Activated CD4-positive, CD25-positive, alpha-beta regulatory T cell treated with anti-CD3 and anti-CD28 coated beads, Interleukin-2, amount 50 U/mL, for 24 hours (primary cell): ENCODE results near the gene ADAMTS13.

Experiments used
- ATAC-seq, 2 donors: fragments of 150-1000 bp; cut with Tn5 transposase; one replicate each; pipeline ENCODE4 v1.10.0; 2021; ENCODE audit warnings: mild to moderate bottlenecking in 1 of 2, moderate library complexity in 1 of 2

Gene ADAMTS13

DNA sequence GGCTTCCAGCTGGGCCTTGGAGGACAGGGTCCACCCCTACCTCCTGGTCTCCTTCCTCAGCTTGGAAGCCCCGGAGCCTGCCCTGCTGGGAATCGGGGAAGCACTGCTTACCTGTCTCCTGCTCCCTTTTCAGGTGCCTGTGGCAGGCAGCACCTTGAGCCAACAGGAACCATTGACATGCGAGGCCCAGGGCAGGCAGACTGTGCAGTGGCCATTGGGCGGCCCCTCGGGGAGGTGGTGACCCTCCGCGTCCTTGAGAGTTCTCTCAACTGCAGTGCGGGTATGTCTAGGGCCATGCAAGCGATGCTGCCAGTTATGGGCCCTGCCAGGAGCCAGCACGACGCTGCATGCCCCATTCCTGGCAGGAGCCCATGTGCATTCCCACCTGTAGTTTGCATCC is 33.8 kb downstream of the ADAMTS13 start:
- ATAC-seq: no peak

DNA sequence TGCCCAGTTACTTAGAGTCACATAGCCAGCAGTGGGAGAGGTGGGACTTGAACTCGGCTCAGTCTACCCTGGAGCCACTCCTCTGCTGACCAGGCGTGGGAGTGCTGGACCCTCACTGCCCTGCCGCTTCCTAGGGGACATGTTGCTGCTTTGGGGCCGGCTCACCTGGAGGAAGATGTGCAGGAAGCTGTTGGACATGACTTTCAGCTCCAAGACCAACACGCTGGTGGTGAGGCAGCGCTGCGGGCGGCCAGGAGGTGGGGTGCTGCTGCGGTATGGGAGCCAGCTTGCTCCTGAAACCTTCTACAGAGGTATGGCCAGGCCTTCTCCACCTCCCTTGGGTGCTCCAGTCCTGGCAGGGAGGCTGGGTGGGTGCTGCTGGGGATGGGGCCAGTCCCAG is 34.2 kb downstream of the ADAMTS13 start:
- ATAC-seq: no peak

DNA sequence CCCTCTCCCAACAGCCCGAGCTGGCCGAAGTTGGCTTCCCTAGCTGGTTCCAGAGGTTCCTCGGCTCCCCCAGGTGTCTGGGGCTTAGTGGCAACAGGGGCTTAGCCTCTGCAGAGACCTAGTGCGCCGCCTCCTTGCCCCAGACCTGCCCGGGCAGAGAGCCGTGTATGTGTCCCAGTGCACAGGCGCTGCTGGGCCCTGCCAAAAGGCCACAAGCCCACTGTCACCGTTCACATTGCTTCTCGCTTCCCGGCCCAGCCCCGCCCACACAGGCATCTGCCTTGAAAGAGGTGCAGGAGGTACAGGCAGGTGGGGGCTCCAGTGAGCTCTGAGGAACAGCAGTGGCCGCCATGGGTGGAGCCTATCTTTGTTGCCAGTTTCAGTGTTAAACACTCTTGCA is 35.1 kb downstream of the ADAMTS13 start:
- ATAC-seq: no peak

DNA sequence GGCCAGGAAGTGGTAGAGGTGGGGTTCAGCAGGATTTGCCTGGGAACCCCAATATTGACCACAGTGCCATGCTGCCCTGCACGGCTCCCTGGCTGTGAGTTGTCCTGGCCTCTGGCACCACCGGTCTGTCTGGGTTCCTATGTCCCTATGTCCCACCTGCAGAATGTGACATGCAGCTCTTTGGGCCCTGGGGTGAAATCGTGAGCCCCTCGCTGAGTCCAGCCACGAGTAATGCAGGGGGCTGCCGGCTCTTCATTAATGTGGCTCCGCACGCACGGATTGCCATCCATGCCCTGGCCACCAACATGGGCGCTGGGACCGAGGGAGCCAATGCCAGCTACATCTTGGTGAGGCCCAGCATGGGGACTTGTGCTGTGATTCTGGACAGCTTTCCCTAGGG is 35.6 kb downstream of the ADAMTS13 start:
- no peak for ATAC-seq

DNA sequence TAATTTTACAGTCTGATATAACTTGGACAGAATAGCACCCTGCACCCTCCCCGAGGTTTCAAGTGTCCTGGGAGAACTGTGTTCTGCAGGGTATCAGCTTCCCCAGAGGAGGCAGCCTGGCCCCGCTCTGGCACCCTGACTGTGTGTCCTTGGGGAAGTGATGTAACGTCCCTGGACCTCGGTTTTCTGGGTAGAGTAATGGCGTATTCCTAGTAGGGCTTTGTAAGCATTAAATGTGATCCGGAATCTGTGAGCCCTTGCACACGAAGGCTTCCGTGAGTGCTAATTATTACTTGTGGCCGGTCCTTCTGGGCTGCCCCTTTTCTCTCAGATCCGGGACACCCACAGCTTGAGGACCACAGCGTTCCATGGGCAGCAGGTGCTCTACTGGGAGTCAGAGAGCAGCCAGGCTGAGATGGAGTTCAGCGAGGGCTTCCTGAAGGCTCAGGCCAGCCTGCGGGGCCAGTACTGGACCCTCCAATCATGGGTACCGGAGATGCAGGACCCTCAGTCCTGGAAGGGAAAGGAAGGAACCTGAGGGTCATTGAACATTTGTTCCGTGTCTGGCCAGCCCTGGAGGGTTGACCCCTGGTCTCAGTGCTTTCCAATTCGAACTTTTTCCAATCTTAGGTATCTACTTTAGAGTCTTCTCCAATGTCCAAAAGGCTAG is 36.6 kb downstream of the ADAMTS13 start:
- no peak for ATAC-seq

DNA sequence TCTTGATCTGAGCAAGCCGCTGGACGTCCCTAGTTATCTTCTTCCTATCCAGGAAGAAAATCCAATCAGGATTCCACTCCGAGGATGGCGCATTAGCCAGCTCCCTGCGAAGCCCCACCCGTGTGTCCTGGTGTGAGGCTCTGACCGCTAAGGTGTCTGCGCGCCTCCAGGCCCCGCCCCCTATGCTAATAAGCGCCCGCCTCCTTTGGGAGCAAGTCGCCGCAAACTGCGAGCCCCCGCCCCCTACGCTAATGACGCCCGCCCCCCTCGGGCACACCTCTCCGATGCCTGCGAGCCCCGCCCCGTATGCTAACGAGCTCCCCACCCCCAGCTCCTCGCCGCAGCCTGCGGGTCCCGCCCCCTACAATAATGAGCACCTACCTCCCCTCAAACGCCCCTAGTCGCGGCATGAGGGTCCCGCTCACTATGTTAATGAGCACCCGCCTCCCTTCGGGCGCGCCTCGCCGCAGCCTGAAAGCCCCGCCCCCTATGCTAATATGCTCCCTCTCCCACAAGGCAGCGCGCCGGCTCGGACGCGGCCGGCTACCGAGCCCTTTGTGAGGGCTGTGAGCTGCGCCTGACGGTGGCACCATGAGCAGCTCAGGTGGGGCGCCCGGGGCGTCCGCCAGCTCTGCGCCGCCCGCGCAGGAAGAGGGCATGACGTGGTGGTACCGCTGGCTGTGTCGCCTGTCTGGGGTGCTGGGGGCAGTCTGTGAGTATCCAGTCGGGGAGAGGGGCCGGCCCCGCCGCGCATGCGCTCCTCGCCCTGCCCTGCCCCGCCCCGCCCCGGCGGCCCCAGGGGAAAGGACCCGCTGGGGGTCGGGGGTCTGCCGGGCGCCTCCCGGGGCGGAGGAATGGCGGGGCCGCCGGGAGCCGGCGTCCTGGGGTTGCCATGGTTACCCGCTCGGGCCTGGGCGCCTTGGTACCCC is 37.6 kb downstream of the ADAMTS13 start, which contains the start of gene CACFD1:
Gene CACFD1 (plus strand): TSS at position 503 of the 929 bp plus-strand sequence. CDS start 89 bp downstream, at position 592.
- peak; percentile 87 to 88 for ATAC-seq

DNA sequence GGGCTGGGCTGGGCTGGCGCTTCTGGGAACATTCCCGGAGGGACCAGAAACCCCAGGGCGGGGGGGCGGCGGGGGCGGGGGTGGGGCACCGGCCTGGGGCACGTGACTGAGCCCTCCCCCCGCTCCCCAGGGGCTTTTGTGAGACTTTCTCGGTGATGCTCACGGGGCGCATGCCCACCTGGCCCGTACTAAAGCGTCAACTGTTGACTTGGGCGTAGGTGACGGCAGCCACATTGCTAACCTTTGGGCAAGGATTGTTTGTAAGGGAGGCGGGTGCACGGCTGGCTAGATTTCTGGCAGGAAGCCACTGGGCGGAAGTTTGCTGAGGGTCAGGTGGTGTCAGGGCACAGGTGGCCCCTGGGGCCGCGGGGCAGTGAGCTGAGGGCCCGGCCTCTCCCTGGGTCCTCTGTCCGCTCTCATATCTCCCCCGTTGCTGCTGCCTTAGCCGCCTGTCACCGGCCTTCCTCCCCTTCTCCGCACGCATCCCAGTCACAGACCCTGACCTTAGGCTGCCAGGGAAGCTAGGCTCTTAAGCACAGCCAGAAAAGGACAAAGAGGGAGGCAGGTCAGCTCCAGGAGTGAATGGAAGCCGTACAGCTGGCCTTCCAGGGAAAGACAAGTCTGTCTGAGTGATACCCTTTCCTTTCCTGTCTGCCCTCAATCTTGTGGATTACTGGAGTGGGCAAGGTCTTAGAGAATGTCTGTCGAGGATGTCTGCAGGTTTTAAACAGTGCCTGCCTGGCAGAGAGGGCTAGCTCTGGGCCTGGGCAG is 38.4 kb downstream of the ADAMTS13 start:
- no peak for ATAC-seq

DNA sequence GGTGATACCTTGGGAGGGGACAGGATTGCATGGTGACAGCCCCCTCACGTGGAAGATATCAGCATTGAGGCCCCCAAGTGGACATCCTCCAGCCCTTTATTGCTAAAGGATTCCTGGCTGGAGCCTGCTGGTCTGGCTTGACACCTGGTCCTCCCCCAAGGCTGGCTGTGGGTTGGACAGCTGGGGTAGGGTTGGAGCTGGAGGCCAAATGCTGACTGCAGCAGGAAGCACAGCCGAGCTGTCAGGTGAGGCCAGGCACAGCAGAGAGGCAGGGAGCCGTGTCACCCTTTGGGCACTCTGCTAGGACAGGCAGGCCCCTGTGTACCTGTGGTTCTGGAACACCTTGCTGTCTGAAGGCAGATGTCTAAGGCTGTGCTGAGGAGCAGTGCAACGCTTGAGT is 39.8 kb downstream of the ADAMTS13 start:
- no peak for ATAC-seq

DNA sequence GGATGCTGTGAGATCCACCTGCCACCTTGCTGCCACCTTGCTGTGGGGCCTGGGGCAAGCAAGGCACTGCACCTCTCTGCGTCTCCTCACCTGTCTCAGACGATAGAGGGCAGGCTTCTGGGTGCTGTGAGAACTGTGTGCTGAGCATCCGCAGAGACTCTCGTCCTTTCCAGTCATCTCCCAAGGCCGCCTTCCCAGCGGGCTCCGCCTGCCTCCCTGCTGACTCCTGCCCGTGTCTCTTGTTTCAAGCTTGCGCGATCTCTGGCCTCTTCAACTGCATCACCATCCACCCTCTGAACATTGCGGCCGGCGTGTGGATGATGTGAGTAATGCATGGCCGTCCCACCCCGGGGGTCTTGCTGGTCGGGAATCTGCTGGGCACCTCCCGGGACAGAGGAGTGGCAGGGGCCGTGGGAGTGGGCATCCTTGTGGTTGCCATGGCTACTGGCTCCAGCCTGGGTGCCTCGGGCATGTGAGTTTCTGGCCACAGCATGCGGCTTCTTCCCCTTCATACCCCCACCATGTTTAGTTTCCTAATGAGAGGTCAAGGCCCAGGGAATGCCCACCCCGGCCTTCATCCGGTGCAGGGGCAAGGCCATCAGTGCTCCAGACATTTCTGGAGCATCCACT is 41.2 kb downstream of the ADAMTS13 start:
- no peak for ATAC-seq

DNA sequence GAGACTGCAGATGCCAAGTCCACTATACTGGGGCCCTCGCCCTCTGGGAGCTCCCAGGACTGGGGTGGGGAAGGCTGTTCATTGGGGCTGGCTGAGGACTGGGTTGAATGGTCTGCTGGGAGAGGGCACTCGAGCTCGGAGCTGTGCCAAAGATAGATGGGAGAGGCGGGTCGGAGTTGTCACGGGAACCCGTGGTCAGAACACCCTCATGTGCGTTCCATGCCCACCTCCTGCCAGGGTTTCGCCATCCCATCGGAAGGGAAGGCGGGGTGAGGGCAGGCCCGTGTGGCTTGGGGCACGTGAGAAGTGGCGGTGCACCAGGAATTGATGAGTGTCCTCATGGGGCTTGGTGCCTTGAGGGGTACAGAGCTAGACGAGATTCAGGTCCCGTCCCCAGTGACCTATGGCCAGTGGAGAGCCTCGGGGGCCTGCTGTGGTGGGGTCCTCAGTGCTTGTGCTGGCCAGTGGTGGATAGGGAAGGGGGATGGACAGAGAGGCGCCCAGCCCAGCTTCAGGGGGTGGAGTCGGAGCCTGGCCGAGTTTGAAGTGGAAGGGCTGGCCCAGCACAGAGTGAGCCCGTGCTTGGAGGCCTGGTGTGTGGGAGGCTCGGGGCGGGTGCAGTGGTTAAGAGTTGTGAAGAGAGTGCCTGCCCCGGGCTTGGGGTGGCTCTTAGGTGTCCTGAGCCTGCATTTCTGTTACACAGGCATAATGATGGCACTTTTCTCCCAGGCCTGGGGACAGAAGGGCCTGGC is 41.9 kb downstream of the ADAMTS13 start:
- no peak for ATAC-seq

DNA sequence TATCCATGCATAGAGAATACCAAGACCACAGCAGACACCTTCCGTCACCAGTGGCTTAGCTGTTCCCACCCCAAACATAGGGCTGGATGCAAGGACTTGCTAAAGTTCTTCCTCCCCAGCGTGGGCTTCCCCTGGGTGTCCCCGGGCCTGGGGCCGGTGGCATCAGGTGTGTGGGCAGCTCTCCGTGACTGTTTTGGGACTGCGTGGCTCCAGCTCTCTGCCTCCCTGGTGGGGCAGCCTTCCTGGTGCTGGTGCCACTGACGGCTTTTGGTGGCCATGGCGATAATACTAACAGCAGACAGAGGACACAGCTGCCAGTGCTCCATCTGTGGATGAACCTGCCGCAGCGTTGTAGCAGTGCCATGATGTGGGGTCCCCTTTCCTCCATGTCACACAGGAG is 42.5 kb downstream of the ADAMTS13 start:
- ATAC-seq: no peak

DNA sequence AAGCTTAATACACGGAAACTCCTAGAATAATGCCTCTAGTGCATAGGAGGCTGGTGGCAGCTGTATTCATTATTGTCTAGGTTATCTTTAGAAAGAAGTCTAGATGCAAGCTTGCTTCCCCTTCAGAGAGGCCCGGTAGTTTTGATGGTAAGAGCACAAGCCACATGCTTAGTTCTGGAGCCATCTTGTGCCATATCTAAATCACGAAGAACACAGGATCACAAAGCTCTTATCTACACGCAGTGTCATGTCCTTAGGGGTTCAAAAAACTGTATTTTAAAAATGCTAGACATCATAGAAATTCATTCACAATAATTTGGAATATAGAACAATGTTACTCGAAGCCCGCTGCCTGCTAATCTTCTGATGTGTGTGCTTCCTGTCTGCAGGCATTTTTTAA is 43.8 kb downstream of the ADAMTS13 start:
- ATAC-seq: no peak

DNA sequence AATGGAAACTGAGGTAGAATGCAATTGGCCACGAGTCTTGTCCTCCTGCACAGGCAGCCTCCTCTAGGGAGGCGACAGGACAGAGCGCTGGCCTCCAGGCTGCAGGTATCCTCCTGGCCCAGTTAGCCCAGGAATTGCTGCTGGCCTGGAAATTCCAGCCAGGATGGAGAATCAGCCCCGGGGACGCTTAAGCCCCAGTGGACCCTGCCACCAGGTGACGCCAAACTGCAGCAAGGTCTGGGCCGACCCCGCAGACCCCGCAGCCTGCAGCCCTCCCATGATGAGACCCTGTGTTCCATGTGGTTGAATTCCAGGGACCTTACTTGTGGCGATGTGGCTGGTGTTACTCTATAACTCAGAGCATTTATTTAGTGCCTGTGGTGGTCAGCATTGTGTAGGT is 44.9 kb downstream of the ADAMTS13 start:
- no peak for ATAC-seq

DNA sequence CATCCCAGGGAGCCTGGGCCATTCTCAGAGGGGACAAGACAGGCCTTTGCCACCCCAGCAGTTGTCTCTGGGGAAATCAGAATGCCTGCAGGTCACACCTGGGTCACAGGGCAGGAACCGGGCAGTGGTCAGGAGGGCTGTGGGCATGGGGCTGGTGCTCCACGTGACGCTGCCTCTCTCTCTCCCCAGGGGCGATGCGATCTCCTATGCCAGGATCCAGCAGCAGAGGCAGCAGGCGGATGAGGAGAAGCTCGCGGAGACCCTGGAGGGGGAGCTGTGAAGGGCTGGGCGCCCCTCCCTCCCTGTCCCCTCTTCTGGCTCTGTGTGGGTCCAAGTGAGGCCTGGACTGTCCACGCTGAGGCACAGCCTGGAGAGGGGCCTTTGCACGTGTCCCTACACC is 46.2 kb downstream of the ADAMTS13 start:
- ATAC-seq: no peak

DNA sequence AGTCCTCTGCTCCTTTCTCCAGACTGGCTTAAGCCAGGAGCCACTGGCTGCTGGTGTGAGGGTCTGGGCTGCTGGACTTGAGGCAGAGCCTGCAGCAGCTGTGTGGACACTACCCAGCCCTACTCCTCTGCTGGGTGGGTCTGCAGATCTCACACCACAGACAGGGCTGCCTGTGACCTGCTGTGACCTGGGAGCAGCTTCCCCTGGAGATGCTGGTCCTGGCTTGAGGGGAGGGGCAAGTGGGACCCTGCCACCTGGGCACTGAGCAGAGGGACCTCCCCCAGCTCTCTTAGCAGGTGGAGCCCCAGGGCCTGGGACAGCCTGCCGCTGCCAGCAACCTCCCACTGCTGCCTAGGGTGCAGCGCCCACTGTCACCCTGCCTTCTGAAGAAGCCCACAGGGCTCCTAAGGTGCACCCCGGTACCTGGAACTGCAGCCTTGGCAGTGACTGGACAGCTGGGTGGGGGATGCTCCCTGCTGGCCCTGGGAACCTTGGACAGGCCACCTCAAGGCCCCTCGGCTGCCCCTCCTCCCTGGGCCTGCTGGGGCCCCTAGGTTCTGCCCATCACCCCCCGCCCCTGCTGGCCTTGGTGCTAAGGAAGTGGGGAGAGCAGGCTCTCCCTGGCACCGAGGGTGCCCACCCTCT is 46.7 kb downstream of the ADAMTS13 start:
- no peak for ATAC-seq

DNA sequence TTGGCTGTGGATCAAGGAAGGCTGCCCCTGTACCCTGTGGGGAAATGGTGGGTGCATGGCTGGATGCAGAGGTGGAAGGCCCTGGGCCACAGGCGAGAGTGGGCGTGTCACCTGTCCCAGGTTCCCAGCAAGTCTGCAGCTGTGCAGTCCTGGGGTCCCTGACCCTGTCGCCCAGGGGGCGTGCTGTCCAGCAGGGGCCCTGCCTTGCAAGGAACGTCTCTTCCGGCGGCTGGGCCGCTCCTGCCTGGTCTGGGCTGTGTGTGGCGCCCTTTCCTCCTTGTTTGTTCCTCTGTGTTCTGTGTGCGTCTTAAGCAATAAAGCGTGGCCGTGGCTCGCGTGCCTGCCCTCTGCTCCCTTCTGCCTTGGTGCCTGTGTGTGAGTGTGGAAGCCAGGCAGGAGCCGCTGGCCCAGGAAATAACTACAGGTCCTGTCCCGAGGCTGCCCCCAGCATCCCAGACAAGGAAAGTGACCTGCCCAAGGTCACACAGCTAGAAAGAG is 48.3 kb downstream of the ADAMTS13 start:
- ATAC-seq: no peak

DNA sequence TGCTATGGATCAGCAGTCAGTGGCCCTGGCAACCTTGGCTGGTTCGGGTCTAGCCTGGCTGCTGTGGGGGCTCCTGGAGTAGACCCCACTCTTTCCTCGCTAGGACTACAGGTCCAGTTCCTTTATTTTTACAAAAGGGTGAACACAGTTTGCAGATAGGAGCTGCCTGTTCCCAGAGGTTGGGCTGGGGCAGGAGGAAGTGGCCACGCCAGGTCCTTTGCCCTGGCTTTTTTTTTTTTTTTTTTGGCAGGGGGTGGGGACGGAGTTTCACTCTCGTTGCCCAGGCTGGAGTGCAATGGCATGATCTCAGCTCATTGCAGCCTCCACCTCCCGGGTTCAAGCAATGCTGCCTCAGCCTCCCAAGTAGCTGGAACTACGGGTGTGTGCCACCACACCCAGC is 48.8 kb downstream of the ADAMTS13 start:
- ATAC-seq: no peak

DNA sequence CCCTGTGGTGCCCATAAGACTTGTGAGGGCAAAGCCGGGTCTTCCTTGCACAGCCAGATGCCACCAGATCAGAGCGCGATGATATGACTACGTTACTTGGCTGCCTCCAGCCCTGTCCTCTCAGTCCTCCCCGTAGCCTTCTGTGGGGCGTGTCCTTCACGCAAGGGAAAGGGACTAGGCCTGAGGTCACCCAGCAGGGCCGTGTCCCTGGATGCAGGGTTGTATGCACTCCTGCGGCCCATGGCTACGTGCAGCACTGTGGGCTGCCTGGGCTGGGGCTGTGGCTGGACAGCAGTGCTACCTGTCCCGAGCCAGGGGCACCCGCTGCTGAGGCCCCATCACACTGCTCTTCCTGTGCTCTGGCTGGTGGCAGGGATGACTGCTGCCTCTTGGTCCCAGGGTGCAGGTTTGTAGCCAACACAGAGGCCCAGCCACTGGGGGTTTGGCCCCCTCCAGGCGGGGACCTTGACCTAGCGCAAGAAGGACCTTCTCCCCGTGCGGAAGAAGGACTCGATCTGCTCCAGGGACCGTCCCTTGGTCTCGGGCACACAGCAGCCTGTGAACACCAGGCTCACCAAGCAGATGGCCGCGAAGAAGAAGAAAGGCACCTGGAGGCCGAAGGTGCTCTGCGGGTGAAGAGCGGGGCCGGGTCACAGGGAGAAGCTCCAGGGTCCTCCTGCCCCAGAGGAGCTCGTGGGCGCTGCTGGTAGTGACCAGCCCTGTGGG is 49.5 kb downstream of the ADAMTS13 start:
- no peak for ATAC-seq

DNA sequence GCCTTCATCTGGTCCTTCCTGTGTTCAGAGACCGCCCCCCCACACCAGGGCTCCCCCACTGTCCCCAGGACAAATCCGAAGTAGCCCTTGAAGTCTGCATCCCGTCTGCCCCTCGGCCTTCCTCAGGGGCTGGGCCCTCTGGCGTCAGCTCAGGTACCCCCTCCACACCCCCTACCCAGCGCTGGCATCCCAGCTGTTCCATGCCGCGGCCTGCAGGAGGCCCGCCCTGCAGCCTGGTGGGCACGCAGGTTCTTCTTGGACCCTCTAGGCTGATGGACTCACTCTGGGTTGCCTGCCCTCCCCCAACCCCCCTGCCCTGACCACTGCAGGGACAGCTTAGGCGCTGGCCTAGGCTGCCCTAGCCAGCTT is 50.1 kb downstream of the ADAMTS13 start:
- no peak for ATAC-seq

DNA sequence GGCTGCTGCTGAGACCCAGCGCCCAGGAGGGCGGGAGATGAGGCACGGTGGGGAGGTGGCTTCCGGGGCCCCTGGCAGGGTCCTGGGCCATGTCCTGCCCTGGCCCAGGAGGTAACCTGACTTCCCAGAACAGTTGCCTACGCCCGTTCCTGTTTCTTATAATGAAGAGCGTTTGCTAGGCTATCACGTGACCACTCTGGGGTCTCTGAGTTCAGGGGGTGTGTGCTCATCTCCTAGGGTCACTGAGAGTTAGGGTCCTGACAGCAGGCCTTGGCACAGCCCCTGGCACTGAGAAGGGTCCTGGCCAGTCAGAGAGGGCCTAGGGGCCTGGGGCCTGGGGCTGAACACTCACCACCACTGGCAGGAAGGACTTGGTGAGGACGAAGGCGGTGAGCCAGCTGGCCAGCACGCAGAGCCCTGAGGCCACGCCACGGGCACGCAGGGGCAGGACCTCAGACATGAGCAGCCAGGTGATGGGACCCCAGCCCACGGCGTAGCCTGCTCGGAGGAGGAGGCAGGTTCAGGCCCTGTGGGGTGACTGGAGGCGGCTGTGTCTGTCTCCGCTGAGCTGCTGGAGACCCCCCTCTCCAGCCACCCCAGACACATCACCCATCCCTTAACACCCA is 50.7 kb downstream of the ADAMTS13 start:
- ATAC-seq: no peak
